HUDEP-2 (cell line): Measurements from ENCODE around the gene PTDSS2.
"Not testable (repeated sequence)": the region's sequence is repeated elsewhere in the genome, so short reads cannot be mapped to it uniquely, and the experiment has no call there.

ENCODE experiments used
- DNase-seq, 76 experiments: peaks; one replicate each; lab custom pipeline; 2025; ENCODE audit not compliant: unreplicated experiment in 76 of 76; lab: John Stamatoyannopoulos, UW

PTDSS2 gene

DNA sequence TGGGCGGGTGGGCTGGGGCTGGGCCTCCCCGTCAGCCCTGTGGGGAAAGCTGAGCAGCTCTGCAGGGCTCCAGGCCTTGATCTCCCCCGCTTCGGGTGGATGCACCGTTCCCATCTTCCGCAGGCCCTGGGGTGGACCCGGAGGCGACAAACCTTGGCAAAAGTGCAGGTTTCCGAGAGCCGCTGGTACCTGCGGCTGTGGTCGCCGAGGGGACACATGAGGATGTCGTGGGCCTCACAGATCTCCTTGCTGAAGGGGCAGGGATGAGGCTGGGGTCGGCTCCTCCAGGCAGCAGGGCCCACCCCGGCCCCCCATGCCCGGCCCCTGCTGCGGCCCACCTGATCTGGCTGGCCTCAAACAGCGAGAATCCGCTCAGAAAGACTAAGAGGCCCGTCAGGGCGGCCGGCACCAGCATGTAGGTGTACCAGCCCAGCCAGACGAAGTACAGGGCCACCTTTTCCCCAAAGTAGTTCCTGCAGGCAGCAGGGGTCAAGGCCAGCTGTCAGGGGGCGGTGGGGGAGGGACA, 20.1 kb upstream of the PTDSS2 start:
- DNase-seq: no peak

DNA sequence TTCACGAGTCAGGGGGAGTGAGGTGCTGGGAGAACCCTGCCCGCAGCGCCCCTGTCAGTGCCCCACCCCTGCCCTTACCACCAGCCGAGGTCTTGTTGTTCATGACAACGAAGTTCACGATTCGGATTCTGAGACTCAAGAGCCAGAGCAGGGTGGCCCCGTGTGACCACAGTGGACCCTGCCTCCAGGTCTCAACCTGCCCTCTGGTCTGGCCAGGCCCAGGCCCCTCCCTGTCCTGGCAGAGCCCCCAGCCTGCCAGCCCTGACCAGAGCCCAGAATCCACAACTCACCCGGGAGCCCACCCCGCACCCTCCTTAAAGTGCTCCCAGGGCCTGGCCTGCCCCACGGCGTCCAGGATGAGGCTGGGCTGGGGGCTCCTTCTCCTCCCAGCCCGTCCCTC, 18.2 kb upstream of the PTDSS2 start:
- DNase-seq: no peak

DNA sequence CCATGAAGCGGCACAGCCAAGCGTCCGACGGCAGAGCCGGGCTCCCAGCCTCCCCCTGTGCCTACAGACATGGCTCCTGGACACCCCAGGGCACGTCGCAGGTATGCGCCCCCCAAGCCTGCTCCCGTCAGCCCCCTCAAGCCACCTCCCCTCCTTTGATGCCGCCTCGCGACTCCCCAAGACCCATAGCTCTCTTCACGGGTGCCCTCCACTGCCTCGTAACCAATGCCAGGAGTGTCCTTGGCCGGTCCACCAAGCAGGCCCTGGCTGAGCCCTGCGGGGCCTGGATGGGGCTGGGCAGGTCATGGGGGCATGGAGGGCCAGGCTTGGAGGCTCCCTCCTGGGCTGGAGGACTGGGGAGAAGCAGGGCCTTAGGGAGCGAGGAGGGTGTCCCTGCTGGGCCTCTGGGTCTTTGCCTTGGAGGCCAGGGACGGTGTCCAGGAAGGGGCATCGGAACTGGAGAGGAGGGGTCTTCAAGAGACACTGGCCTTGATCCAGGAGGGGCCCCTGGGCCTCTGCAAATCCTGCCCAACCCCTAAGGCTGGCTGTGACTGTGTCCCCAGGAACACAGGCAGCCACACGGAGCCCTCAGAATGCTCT, 17.5 kb upstream of the PTDSS2 start:
- no peak for DNase-seq

GRCh38 chr11:433111-433510, 17.0 kb upstream of the PTDSS2 start:
- no peak for DNase-seq

GRCh38 chr11:433641-434040, 16.4 kb upstream of the PTDSS2 start:
- DNase-seq: no peak

- no peak for DNase-seq
Measured at GRCh38 chr11:434496-434895, 15.6 kb upstream of the PTDSS2 start.

DNA sequence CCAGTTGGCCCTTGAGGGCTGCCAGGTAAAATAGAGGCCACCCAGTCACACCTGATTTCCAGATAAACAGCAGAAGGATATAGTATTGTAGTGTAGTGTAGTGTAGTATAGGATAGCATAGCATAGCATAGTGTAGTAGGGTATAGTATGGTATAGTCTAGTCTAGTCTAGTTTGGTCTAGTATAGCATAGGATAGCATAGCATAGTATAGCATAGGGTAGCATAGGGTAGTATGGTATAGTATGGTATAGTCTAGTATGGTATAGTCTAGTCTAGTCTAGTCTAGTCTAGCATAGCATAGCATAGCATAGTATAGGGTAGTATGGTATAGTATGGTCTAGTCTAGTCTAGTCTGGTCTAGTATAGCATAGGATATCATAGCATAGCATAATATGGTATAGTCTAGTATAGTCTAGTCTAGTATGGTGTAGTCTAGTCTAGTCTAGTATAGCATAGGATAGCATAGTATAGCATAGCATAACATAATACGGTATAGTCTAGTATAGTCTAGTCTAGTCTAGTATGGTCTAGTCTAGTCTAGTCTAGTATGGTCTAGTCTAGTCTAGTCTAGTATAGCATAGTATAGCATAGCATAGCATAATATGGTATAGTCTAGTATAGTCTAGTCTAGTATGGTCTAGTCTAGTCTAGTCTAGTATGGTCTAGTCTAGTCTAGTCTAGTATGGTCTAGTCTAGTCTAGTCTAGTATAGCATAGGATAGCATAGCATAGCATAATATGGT, 14.9 kb upstream of the PTDSS2 start:
- not testable (repeated sequence) for DNase-seq

GRCh38 chr11:437228-437870, 12.7 kb upstream of the PTDSS2 start:
- no peak for DNase-seq

DNA sequence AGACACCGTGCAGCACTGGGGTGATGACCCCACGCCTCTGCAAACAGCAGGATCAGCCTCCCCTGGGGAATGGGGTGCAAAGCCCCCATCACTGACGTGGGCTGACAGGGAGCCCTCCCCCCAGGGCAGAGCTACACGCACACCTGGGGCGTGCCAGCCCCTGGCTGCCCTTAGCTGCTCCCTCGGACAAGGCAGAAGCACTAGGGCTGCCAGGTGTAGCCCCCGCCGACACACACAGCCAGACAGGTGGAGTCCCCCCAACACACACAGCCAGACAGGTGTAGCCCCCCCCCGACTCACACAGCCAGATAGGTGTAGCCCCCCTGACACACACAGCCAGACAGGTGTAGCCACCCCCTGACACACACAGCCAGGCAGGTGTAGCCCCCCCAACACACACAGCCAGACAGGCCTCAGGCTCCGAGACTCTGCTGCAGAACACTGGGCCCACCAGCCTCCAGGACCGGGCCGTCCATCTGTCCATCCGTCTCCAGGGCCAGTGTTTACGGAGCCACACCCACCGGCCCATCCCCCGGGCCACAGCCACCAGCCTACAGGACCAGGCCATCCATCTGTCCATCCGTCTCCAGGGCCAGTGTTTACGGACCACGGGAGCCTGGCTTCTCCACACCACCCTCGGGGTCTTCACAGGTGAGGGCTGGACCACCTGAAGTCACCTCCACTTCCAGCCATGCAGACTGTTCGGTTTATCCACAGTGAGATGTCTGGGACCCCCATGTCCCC, 11.8 kb upstream of the PTDSS2 start:
- no peak for DNase-seq

DNA sequence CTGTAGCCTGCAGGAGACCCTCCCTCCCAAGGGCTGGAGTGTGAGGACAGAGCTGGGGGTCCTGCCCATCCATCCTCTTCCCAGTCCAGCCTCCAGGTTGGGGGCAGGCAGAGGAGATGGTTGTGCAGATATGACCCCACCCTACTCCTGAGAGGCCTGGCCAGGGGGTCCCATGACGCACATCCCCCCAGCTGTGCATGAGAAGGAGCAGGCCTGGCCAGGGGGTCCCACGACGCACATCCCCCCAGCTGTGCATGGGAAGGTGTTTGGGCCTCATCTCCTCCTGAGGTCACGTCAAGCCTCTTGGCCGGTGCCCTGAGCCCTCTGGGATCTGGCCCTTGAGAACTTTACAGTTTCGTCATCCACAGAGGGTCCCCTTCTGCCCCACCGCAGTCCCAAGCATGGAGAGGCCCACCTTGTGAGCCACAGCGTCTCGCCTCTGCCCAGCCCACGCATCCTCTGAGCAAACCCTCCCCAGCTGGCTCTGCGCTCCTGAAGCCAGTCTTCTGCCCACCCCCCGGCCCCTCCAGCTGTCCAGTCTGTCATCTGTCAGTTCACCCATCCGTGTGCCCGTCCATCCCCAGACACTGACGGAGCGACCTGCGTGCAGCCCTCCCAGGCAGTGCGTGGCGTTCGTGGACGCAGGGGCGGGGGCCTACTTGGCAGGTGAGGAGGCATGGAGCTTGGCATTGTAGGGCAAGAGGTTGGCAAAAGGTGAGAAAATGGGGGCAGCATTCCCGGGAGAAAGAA, 10.6 kb upstream of the PTDSS2 start:
- DNase-seq: no peak

GRCh38 chr11:440065-441042, 9.7 kb upstream of the PTDSS2 start:
- DNase-seq: peak in 22 of 76 experiments; percentile 12 to 43 (median 21)

DNA sequence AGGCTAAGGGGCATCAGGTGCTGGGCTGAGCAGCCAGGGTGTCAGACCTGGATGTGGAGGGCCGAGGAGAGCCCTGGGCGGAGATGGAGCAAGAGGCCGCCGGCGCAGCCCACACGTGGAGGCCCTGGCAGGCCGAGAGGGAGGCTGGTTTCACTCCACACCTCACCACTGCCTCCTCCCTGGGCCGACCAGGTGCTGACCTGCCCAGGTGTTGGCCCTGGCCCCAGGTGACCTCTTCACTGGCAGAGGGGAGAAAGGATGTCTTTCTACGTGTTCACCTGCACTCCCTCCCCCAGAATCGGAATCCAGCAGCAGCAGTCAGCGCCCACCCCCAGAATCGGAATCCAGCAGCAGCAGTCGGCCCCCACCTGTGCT, 9.0 kb upstream of the PTDSS2 start:
- DNase-seq: no peak

GRCh38 chr11:441418-442274, 8.4 kb upstream of the PTDSS2 start, which contains the start of gene ANO9:
Gene ANO9 (minus strand): TSS chr11:442011. CDS start chr11:441926, 85 bp downstream.
- peak in 1 of 76 experiments; percentile 5 for DNase-seq

DNA sequence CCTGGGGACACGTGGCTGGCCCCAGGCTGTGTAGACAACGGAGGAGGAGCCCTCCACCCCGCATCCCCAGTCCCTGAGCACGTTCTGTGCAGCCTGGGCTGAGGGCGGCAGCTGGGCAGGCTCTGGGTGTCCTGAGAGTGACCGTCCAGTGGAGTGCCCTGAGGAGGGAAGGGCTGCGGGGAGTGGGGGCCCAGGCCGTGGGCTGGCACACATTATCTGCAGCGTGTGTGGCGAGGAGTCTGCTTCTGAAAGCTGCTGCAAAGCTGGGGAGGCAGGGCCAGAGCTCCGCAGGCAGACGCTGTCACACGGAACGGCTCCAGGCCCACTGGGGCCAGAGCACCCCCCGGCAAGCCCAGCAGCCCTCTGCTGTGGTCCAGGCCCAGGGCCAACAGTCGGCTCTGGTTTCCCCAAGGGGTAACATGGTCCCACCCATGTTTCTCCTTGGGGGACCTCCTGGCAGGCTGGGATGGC, 7.4 kb upstream of the PTDSS2 start:
- DNase-seq: no peak

DNA sequence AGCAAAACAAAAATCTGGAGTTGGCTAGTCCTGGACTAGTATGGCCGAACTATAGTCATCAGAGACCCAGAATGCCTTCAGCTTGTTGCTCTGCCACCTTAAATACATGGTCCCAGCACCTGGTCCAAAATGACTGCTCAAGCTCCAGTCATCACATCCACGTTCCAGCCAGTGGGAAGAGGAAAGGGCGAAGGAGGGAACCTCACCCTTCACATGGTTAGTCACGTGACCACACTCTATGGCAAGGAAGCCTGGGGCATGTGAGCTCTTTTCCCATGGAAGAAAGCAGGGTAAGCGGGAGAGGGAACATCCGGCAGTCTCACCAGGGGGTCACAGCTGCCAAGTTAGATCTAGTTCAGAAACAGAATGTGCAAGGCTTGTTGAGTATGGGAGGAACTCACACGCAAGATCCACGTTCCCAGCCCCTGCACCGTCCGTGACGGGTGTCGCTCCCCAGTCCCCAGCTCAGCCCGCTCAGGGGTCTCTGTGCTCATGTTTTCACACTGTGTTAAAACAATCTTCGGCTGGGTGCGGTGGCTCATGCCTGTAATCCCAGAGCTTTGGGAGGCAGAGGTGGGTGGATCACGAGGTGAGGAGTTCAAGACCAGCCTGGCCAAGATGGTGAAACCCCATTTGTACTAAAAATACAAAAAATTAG, 6.4 kb upstream of the PTDSS2 start:
- no peak for DNase-seq

GRCh38 chr11:444396-445144, 5.5 kb upstream of the PTDSS2 start:
- peak in 51 of 76 experiments; percentile 5 to 63 (median 36) for DNase-seq
